Measurements from ENCODE around the gene CCDC178.
"Not testable (repeated sequence)": the region's sequence is repeated elsewhere in the genome, so short reads cannot be mapped to it uniquely, and the experiment has no call there.

CCDC178 gene

GRCh38 chr18:33440060-33441043 lies at the start of gene CCDC178:
CCDC178 (minus strand) TSS chr18:33440721; CDS start chr18:33412088, 28,633 bp downstream.
- DNase-seq: no peak

- DNase-seq: no peak
Measured at GRCh38 chr18:33483908-33484307, 43.4 kb upstream of the CCDC178 start.

GRCh38 chr18:33472509-33472908 lies 32.0 kb upstream of the CCDC178 start:
- no peak for DNase-seq

GRCh38 chr18:33470216-33470615 lies 29.7 kb upstream of the CCDC178 start:
- DNase-seq: no peak

- no peak for DNase-seq
Measured at GRCh38 chr18:33469699-33470098, 29.2 kb upstream of the CCDC178 start.

- DNase-seq: no peak
Measured at GRCh38 chr18:33467531-33467930, 27.0 kb upstream of the CCDC178 start.

GRCh38 chr18:33466822-33467221 lies 26.3 kb upstream of the CCDC178 start:
- no peak for DNase-seq

- no peak for DNase-seq
Measured at GRCh38 chr18:33460681-33461080, 20.2 kb upstream of the CCDC178 start.

GRCh38 chr18:33459612-33460011 lies 19.1 kb upstream of the CCDC178 start:
- DNase-seq: no peak

- DNase-seq: no peak
Measured at GRCh38 chr18:33446604-33447003, 6.1 kb upstream of the CCDC178 start.

GRCh38 chr18:33444709-33445108 lies 4.2 kb upstream of the CCDC178 start:
- DNase-seq: no peak

- no peak for DNase-seq
Measured at GRCh38 chr18:33432857-33433256, 7.7 kb downstream of the CCDC178 start.

- no peak for DNase-seq
Measured at GRCh38 chr18:33427549-33427948, 13.0 kb downstream of the CCDC178 start.

GRCh38 chr18:33424266-33424946 lies 16.1 kb downstream of the CCDC178 start:
- no peak for DNase-seq

GRCh38 chr18:33421225-33421624 lies 19.3 kb downstream of the CCDC178 start:
- no peak for DNase-seq

GRCh38 chr18:33404244-33404873 lies 36.2 kb downstream of the CCDC178 start:
- DNase-seq: no peak

- DNase-seq: not testable (repeated sequence)
Measured at GRCh38 chr18:33398939-33399338, 41.6 kb downstream of the CCDC178 start.

GRCh38 chr18:33375829-33376228 lies 64.7 kb downstream of the CCDC178 start:
- DNase-seq: no peak

- DNase-seq: no peak
Measured at GRCh38 chr18:33372442-33372841, 68.1 kb downstream of the CCDC178 start.

- DNase-seq: no peak
Measured at GRCh38 chr18:33369711-33370449, 70.6 kb downstream of the CCDC178 start.

- DNase-seq: no peak
Measured at GRCh38 chr18:33356735-33357134, 83.8 kb downstream of the CCDC178 start.

GRCh38 chr18:33355756-33356155 lies 84.8 kb downstream of the CCDC178 start:
- no peak for DNase-seq

- DNase-seq: no peak
Measured at GRCh38 chr18:33355263-33355662, 85.3 kb downstream of the CCDC178 start.
